ENCODE data around the gene CDK14. TPM values are rescaled to one million over a fixed set of nuclear protein-coding genes. Genes with fewer than 3 reads are reported as not detected.

CDK14 gene
- total RNA-seq, 1 donor from 2014 or later = 131 TPM

- Mint-ChIP-seq H3K36me3 (ENCODE audit: unreplicated experiment) (peaks cover 3% of the 10 kb centered on the region), H3K27ac (ENCODE audit: unreplicated experiment) (no peak overlapping the region), H3K9me3 (ENCODE audit: unreplicated experiment) (no peaks in the 10 kb centered on the region), H3K4me1 (ENCODE audit: unreplicated experiment) (peaks cover 44% of the 10 kb centered on the region), H3K27me3 (ENCODE audit: unreplicated experiment) (no peaks in the 10 kb centered on the region), H3K4me3 (ENCODE audit: unreplicated experiment) (no peak overlapping the region)
- no peak for DNase-seq (ENCODE audit: extremely low spot score, unreplicated experiment)
- TF ChIP-seq CTCF (IDR thresholded peaks at IDR 0.05) = no peak
Measured at GRCh38 chr7:90618876-90619275, 22.8 kb downstream of the CDK14 start.

GRCh38 chr7:90621125-90621746 lies 25.1 kb downstream of the CDK14 start:
- Mint-ChIP-seq H3K4me3 (ENCODE audit: unreplicated experiment) (no peak overlapping the region), H3K27ac (ENCODE audit: unreplicated experiment) (peak overlapping the region; percentile 61), H3K27me3 (ENCODE audit: unreplicated experiment) (no peaks in the 10 kb centered on the region), H3K4me1 (ENCODE audit: unreplicated experiment) (peaks cover 68% of the 10 kb centered on the region), H3K9me3 (ENCODE audit: unreplicated experiment) (no peaks in the 10 kb centered on the region), H3K36me3 (ENCODE audit: unreplicated experiment) (no peaks in the 10 kb centered on the region)
- no peak for TF ChIP-seq CTCF (IDR thresholded peaks at IDR 0.05)
- DNase-seq (ENCODE audit: extremely low spot score, unreplicated experiment) = no peak

- no peak for DNase-seq (ENCODE audit: extremely low spot score, unreplicated experiment)
- Mint-ChIP-seq H3K36me3 (ENCODE audit: unreplicated experiment) (no peaks in the 10 kb centered on the region), H3K9me3 (ENCODE audit: unreplicated experiment) (no peaks in the 10 kb centered on the region), H3K4me1 (ENCODE audit: unreplicated experiment) (peaks cover 73% of the 10 kb centered on the region), H3K27me3 (ENCODE audit: unreplicated experiment) (no peaks in the 10 kb centered on the region), H3K4me3 (ENCODE audit: unreplicated experiment) (no peak overlapping the region), H3K27ac (ENCODE audit: unreplicated experiment) (peak overlapping the region; percentile 61)
- no peak for TF ChIP-seq CTCF (IDR thresholded peaks at IDR 0.05)
Measured at GRCh38 chr7:90621747-90622140, 25.6 kb downstream of the CDK14 start.

- no peaks in the 10 kb centered on the region for H3K9me3 Mint-ChIP-seq (ENCODE audit: unreplicated experiment)
- no peak overlapping the region for H3K4me3 Mint-ChIP-seq (ENCODE audit: unreplicated experiment)
- no peak for DNase-seq (ENCODE audit: extremely low spot score, unreplicated experiment)
- no peak for TF ChIP-seq CTCF (IDR thresholded peaks at IDR 0.05)
- no peaks in the 10 kb centered on the region for H3K27me3 Mint-ChIP-seq (ENCODE audit: unreplicated experiment)
- peak overlapping the region; percentile 23 for H3K27ac Mint-ChIP-seq (ENCODE audit: unreplicated experiment)
- H3K4me1 Mint-ChIP-seq (ENCODE audit: unreplicated experiment) = peaks cover 71% of the 10 kb centered on the region
- no peaks in the 10 kb centered on the region for H3K36me3 Mint-ChIP-seq (ENCODE audit: unreplicated experiment)
Measured at GRCh38 chr7:90622670-90623069, 26.5 kb downstream of the CDK14 start.

GRCh38 chr7:90624225-90624911 lies 28.2 kb downstream of the CDK14 start:
- H3K9me3 Mint-ChIP-seq (ENCODE audit: unreplicated experiment) = no peaks in the 10 kb centered on the region
- TF ChIP-seq CTCF (IDR thresholded peaks at IDR 0.05) = no peak
- H3K4me1 Mint-ChIP-seq (ENCODE audit: unreplicated experiment) = peaks cover 61% of the 10 kb centered on the region
- H3K27me3 Mint-ChIP-seq (ENCODE audit: unreplicated experiment) = no peaks in the 10 kb centered on the region
- peak overlapping the region; percentile 83 for H3K27ac Mint-ChIP-seq (ENCODE audit: unreplicated experiment)
- H3K36me3 Mint-ChIP-seq (ENCODE audit: unreplicated experiment) = no peaks in the 10 kb centered on the region
- DNase-seq (ENCODE audit: extremely low spot score, unreplicated experiment) = no peak
- H3K4me3 Mint-ChIP-seq (ENCODE audit: unreplicated experiment) = no peak overlapping the region

Measured in osteocyte (in vitro differentiated cells).